ENCODE measurements around the gene TTC31. TPM values are rescaled to one million over a fixed set of nuclear protein-coding genes. Genes with fewer than 3 reads are reported as not detected.
A peak's percentile ranks its signal among the peaks of the same experiment; 100 is the strongest.

TTC31 gene
- total and polyA plus RNA-seq, 2 donors (not counting 1 experiment from before 2014, with no cell fraction given) = 68.5 to 72.3 TPM

DNA sequence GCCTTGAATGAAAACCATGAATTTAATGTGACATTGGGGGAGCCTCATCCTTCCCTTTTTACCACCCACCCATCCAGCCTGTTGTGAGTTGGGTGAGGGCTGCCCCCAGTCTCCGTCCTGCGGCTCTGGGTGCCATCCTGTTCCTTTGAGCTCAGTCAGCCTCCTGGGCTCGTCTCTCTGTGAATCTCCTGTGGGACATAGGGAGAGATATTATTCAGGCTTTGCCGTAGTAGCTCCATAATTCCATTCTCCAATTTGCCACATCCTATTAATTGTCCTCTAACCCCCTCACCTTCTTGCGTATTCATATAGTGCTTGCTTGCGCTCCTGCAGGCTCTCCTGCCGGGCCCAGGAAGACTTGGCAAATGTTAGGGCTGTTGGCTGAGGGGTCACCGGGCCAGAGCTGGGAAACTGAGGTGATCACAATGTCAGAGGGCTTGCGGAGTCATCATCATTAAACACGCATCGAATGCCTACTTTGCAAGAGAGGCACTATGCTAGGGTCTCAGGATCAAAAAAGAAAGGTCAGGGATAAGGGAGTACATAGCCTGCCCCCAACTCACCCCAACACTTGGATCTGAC lies 43.9 kb downstream of the TTC31 start:
- TF ChIP-seq, protein P1, sequence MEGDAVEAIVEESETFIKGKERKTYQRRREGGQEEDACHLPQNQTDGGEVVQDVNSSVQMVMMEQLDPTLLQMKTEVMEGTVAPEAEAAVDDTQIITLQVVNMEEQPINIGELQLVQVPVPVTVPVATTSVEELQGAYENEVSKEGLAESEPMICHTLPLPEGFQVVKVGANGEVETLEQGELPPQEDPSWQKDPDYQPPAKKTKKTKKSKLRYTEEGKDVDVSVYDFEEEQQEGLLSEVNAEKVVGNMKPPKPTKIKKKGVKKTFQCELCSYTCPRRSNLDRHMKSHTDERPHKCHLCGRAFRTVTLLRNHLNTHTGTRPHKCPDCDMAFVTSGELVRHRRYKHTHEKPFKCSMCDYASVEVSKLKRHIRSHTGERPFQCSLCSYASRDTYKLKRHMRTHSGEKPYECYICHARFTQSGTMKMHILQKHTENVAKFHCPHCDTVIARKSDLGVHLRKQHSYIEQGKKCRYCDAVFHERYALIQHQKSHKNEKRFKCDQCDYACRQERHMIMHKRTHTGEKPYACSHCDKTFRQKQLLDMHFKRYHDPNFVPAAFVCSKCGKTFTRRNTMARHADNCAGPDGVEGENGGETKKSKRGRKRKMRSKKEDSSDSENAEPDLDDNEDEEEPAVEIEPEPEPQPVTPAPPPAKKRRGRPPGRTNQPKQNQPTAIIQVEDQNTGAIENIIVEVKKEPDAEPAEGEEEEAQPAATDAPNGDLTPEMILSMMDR (IDR thresholded peaks at IDR 0.05) = no peak
- no peak for TF ChIP-seq EZH2 (IDR thresholded peaks at IDR 0.05; ENCODE audit: borderline replicate concordance, insufficient read depth, low read depth, low read length, poor library complexity, severe bottlenecking)
- H3K27me3 Mint-ChIP-seq = no peaks in the 10 kb centered on the region
- Histone ChIP-seq H3K9me3 (ENCODE audit: control extremely low read depth in 1 of 3, control insufficient read depth in 2 of 3, insufficient read depth in 1 of 3, low read length in 2 of 3) (no peaks in the 10 kb centered on the region), H3K4me1 (ENCODE audit: control insufficient read depth in 2 of 2, insufficient read depth in 2 of 2, low read length in 2 of 2) (peaks cover 35 to 43% of the 10 kb centered on the region in 2 donors), H3K9ac (ENCODE audit: low read length) (no peak overlapping the region), H3K36me3 (replicated peaks in 1 of 2; ENCODE audit: control extremely low read depth in 1 of 2, control insufficient read depth in 1 of 2, extremely low read depth in 1 of 2, insufficient read depth in 2 of 2, low read length in 1 of 2) (peaks cover 0 to 29% of the 10 kb centered on the region in 2 experiments), H3K79me2 (ENCODE audit: control insufficient read depth, insufficient read depth, low read length) (peaks cover 27% of the 10 kb centered on the region), H3K4me2 (replicated peaks; ENCODE audit: low read depth, low read length, poor library complexity, severe bottlenecking) (peak overlapping the region; percentile 1), H4K20me1 (ENCODE audit: control insufficient read depth, insufficient read depth, low read length, poor library complexity, severe bottlenecking) (peaks cover 17% of the 10 kb centered on the region), H3K4me3 (ENCODE audit: control extremely low read depth in 1 of 5, extremely low read depth in 1 of 5, insufficient read depth in 1 of 5, low read depth in 2 of 5, low read length in 4 of 5) (no peak overlapping the region), H3K27me3 (replicated peaks in 1 of 4; ENCODE audit: control extremely low read depth in 1 of 4, control insufficient read depth in 3 of 4, insufficient read depth in 4 of 4, low read length in 3 of 4) (peaks cover 0 to 2% (median 0%) of the 10 kb centered on the region in 4 experiments), H3K27ac (ENCODE audit: low read length in 2 of 2) (peak overlapping the region in 1 of 2 donors; percentile 54), H2AFZ (ENCODE audit: insufficient read depth, low read depth, low read length, poor library complexity, severe bottlenecking) (no peak overlapping the region)
- peaks cover 37% of the 10 kb centered on the region for H3K4me1 Mint-ChIP-seq
- DNase-seq (no peak), ATAC-seq (ENCODE audit: low read depth) (no peak)
- intact Hi-C loops (cut with micrococcal nuclease) = loop anchor here (5.0 kb wide), 2 partner anchors 789 to 1294 kb away; partner anchors contain the start of genes CCT7, PRADC1 and TPRKB
- WGBS (ENCODE audit: insufficient coverage) = 96% methylated on average over 7 of the region's 11 CpGs
- H3K27ac Mint-ChIP-seq = peak overlapping the region; percentile 84
- POLR2A ChIA-PET = interaction anchor here (0.7 to 1.1 kb wide), 3 partner anchors 11 to 45 kb away, joined by 3 to 4 read pairs (median 4); no protein-coding TSS in a partner anchor
- H3K4me3 Mint-ChIP-seq = peak overlapping the region; percentile 59
- no peaks in the 10 kb centered on the region for H3K9me3 Mint-ChIP-seq (ENCODE audit: insufficient read depth)
- CTCF ChIA-PET = interaction anchor here (1.0 to 9.6 kb wide), 4 partner anchors 20 to 61 kb away, joined by 6 to 71 read pairs (median 28); partner anchors contain the start of genes CCDC142, PCGF1 and TTC31

GRCh38 chr2:74527741-74528140 lies 44.9 kb downstream of the TTC31 start:
- H3K9ac ChIP-seq (ENCODE audit: low read length) = no peak overlapping the region
- H3K4me3 ChIP-seq (ENCODE audit: control extremely low read depth in 1 of 5, extremely low read depth in 1 of 5, insufficient read depth in 1 of 5, low read depth in 2 of 5, low read length in 4 of 5) = no peak overlapping the region
- H3K4me2 ChIP-seq (replicated peaks; ENCODE audit: low read depth, low read length, poor library complexity, severe bottlenecking) = peak overlapping the region; percentile 3
- no peak overlapping the region for H2AFZ ChIP-seq (ENCODE audit: insufficient read depth, low read depth, low read length, poor library complexity, severe bottlenecking)
- peaks cover 17% of the 10 kb centered on the region for H4K20me1 ChIP-seq (ENCODE audit: control insufficient read depth, insufficient read depth, low read length, poor library complexity, severe bottlenecking)
- peak overlapping the region in 1 of 2 donors; percentile 3 for H3K27ac ChIP-seq (ENCODE audit: low read length in 2 of 2)
- Mint-ChIP-seq H3K27ac (peak overlapping the region; percentile 73), H3K4me3 (peak overlapping the region; percentile 97), H3K4me1 (peaks cover 43% of the 10 kb centered on the region), H3K9me3 (ENCODE audit: insufficient read depth) (no peaks in the 10 kb centered on the region), H3K27me3 (no peaks in the 10 kb centered on the region)
- ATAC-seq (ENCODE audit: low read depth) (no peak), DNase-seq (no peak)
- peaks cover 0 to 36% of the 10 kb centered on the region in 2 experiments for H3K36me3 ChIP-seq (replicated peaks in 1 of 2; ENCODE audit: control extremely low read depth in 1 of 2, control insufficient read depth in 1 of 2, extremely low read depth in 1 of 2, insufficient read depth in 2 of 2, low read length in 1 of 2)
- H3K79me2 ChIP-seq (ENCODE audit: control insufficient read depth, insufficient read depth, low read length) = peaks cover 31% of the 10 kb centered on the region
- 100% methylated on average over 4 of the region's 9 CpGs for WGBS (ENCODE audit: insufficient coverage)
- intact Hi-C loops (cut with micrococcal nuclease) = loop anchor here (2.0 to 5.0 kb wide), 3 partner anchors 73 to 1295 kb away; partner anchors contain the start of genes CCT7, INO80B, PRADC1 and TPRKB
- H3K4me1 ChIP-seq (ENCODE audit: control insufficient read depth in 2 of 2, insufficient read depth in 2 of 2, low read length in 2 of 2) = peaks cover 39 to 49% of the 10 kb centered on the region in 2 donors
- no peaks in the 10 kb centered on the region for H3K9me3 ChIP-seq (ENCODE audit: control extremely low read depth in 1 of 3, control insufficient read depth in 2 of 3, insufficient read depth in 1 of 3, low read length in 2 of 3)
- H3K27me3 ChIP-seq (replicated peaks in 1 of 4; ENCODE audit: control extremely low read depth in 1 of 4, control insufficient read depth in 3 of 4, insufficient read depth in 4 of 4, low read length in 3 of 4) = no peaks in the 10 kb centered on the region
- CTCF ChIA-PET = interaction anchor here (6.6 to 9.6 kb wide), 2 partner anchors 46 to 60 kb away, joined by 50 to 71 read pairs; partner anchors contain the start of genes CCDC142 and TTC31
- no peak for TF ChIP-seq EZH2 (IDR thresholded peaks at IDR 0.05; ENCODE audit: borderline replicate concordance, insufficient read depth, low read depth, low read length, poor library complexity, severe bottlenecking)
- TF ChIP-seq, protein P1 (IDR thresholded peaks at IDR 0.05) = no peak
- POLR2A ChIA-PET = no interaction called here
